ENCODE data around the gene SUSD4.

Gene SUSD4

GRCh38 chr1:223248770-223249140 lies 115.2 kb downstream of the SUSD4 start:
- Histone ChIP-seq H3K4me3 (no peak overlapping the region), H3K27me3 (no peaks in the 10 kb centered on the region), H3K36me3 (no peaks in the 10 kb centered on the region), H3K9me3 (no peaks in the 10 kb centered on the region), H3K4me1 (no peaks in the 10 kb centered on the region), H3K27ac (no peak overlapping the region)
- no peak for DNase-seq
- intact Hi-C loops (cut with DNase I; ENCODE audit: low total_unique reads) = no loop called here
- no peak for TF ChIP-seq CTCF (IDR thresholded peaks at IDR 0.05)

- intact Hi-C loops (cut with DNase I; ENCODE audit: low total_unique reads) = no loop called here
- H3K9me3 ChIP-seq = no peaks in the 10 kb centered on the region
- DNase-seq = no peak
These were observed 115.8 kb downstream of the SUSD4 start for GRCh38 chr1:223248001-223248769.

GRCh38 chr1:223246476-223247112 lies 117.4 kb downstream of the SUSD4 start:
- no peak for TF ChIP-seq CTCF (IDR thresholded peaks at IDR 0.05)
- no peak for DNase-seq
- no peaks in the 10 kb centered on the region for H3K9me3 ChIP-seq
- intact Hi-C loops (cut with DNase I; ENCODE audit: low total_unique reads) = no loop called here
- H3K36me3 ChIP-seq = no peaks in the 10 kb centered on the region
- H3K4me3 ChIP-seq = no peak overlapping the region
- H3K27ac ChIP-seq = no peak overlapping the region
- H3K4me1 ChIP-seq = no peaks in the 10 kb centered on the region
- no peaks in the 10 kb centered on the region for H3K27me3 ChIP-seq

More at GRCh38 chr1:223248001-223248769, 115.8 kb downstream of the SUSD4 start:
- H3K4me3 ChIP-seq = no peak overlapping the region
- H3K36me3 ChIP-seq = no peaks in the 10 kb centered on the region
- TF ChIP-seq CTCF (IDR thresholded peaks at IDR 0.05) = no peak
- H3K27me3 ChIP-seq = no peaks in the 10 kb centered on the region
- H3K27ac ChIP-seq = no peak overlapping the region
- no peaks in the 10 kb centered on the region for H3K4me1 ChIP-seq

- Histone ChIP-seq H3K36me3 (no peaks in the 10 kb centered on the region), H3K4me1 (no peaks in the 10 kb centered on the region), H3K27ac (no peak overlapping the region), H3K9me3 (no peaks in the 10 kb centered on the region), H3K4me3 (no peak overlapping the region), H3K27me3 (no peaks in the 10 kb centered on the region)
- TF ChIP-seq CTCF (IDR thresholded peaks at IDR 0.05) = no peak
- intact Hi-C loops (cut with DNase I; ENCODE audit: low total_unique reads) = no loop called here
- no peak for DNase-seq
These were observed 118.0 kb downstream of the SUSD4 start for GRCh38 chr1:223245983-223246382.

- H3K4me3 ChIP-seq = no peak overlapping the region
- no peak for DNase-seq
- no peak overlapping the region for H3K27ac ChIP-seq
- intact Hi-C loops (cut with DNase I; ENCODE audit: low total_unique reads) = no loop called here
- TF ChIP-seq CTCF (IDR thresholded peaks at IDR 0.05) = no peak
- no peaks in the 10 kb centered on the region for H3K27me3 ChIP-seq
- no peaks in the 10 kb centered on the region for H3K36me3 ChIP-seq
- no peaks in the 10 kb centered on the region for H3K9me3 ChIP-seq
- H3K4me1 ChIP-seq = no peaks in the 10 kb centered on the region
These were observed 118.6 kb downstream of the SUSD4 start for GRCh38 chr1:223245411-223245810.
